ENCODE results near the gene ARHGAP26. TPM values are rescaled to one million over a fixed set of nuclear protein-coding genes. Genes with fewer than 3 reads are reported as not detected.

Gene ARHGAP26
- total RNA-seq, 4 donors from 2014 or later = 35.0 to 72.2 (median 44.0) TPM

- no peak for TF ChIP-seq CTCF (IDR thresholded peaks at IDR 0.05; ENCODE audit: low read depth)
Observed at GRCh38 chr5:142777850-142778249, 7.7 kb downstream of the ARHGAP26 start.

- no peak for TF ChIP-seq CTCF (IDR thresholded peaks at IDR 0.05; ENCODE audit: low read depth)
Observed at GRCh38 chr5:142779163-142779840, 9.1 kb downstream of the ARHGAP26 start.

- no peak for TF ChIP-seq CTCF (IDR thresholded peaks at IDR 0.05; ENCODE audit: low read depth)
Observed at GRCh38 chr5:142780871-142781270, 10.7 kb downstream of the ARHGAP26 start.

- TF ChIP-seq CTCF (IDR thresholded peaks at IDR 0.05; ENCODE audit: low read depth) = no peak
Observed at GRCh38 chr5:142782976-142783530, 12.9 kb downstream of the ARHGAP26 start.

GRCh38 chr5:142783601-142784341 is 13.6 kb downstream of the ARHGAP26 start:
- no peak for TF ChIP-seq CTCF (IDR thresholded peaks at IDR 0.05; ENCODE audit: low read depth)

- TF ChIP-seq CTCF (IDR thresholded peaks at IDR 0.05; ENCODE audit: low read depth) = no peak
Observed at GRCh38 chr5:142784401-142784955, 14.3 kb downstream of the ARHGAP26 start.

- no peak for TF ChIP-seq CTCF (IDR thresholded peaks at IDR 0.05; ENCODE audit: low read depth)
Observed at GRCh38 chr5:142785206-142785605, 15.0 kb downstream of the ARHGAP26 start.
